Lower leg skin (tissue), 3 donors: ENCODE data around the gene YBX3.

Experiments used
- POLR2A ChIP-seq, 2 donors: fragments of 450-650 bp; IDR thresholded peaks; one replicate each; pipeline ENCODE4 v1.6.1; 2016 to 2017; ENCODE audit warnings: antibody characterized with exemption in 2 of 2, mild to moderate bottlenecking in 1 of 2, moderate library complexity in 1 of 2
- TF ChIP-seq, protein P1 (sequence below), 3 donors: fragments of 450-650 bp; IDR thresholded peaks; one replicate each; pipeline ENCODE4 v1.5.1; 2016; ENCODE audit warnings: antibody characterized with exemption in 3 of 3, mild to moderate bottlenecking in 3 of 3, moderate library complexity in 2 of 3

DNA sequence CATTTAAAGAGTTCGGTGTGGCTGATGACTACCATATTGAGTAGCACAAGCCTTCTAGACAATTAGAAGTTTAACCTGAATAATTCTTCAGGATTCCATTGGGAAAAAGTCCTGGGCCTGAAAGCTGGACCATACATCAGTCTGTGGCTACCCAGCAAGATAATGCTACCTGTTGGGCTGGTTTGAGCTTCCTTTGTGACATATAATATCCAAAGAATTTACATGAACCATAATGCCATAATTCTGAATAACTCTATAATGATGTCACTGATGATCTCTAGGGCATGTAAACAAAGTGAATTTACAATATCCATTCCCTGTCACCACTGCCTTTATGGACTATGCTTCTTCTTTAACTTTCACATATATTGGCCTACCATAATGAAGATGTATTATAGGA lies 3.8 kb upstream of the YBX3 start:
- TF ChIP-seq, protein P1, sequence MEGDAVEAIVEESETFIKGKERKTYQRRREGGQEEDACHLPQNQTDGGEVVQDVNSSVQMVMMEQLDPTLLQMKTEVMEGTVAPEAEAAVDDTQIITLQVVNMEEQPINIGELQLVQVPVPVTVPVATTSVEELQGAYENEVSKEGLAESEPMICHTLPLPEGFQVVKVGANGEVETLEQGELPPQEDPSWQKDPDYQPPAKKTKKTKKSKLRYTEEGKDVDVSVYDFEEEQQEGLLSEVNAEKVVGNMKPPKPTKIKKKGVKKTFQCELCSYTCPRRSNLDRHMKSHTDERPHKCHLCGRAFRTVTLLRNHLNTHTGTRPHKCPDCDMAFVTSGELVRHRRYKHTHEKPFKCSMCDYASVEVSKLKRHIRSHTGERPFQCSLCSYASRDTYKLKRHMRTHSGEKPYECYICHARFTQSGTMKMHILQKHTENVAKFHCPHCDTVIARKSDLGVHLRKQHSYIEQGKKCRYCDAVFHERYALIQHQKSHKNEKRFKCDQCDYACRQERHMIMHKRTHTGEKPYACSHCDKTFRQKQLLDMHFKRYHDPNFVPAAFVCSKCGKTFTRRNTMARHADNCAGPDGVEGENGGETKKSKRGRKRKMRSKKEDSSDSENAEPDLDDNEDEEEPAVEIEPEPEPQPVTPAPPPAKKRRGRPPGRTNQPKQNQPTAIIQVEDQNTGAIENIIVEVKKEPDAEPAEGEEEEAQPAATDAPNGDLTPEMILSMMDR (IDR thresholded peaks at IDR 0.05), result no peak
- no peak for TF ChIP-seq POLR2A (IDR thresholded peaks at IDR 0.05)
